ENCODE results near the gene RNF113A. TPM values are rescaled to one million over a fixed set of nuclear protein-coding genes. Genes with fewer than 3 reads are reported as not detected.
"Not testable (repeated sequence)": the region's sequence is repeated elsewhere in the genome, so short reads cannot be mapped to it uniquely, and the experiment has no call there.

RNF113A gene
- total RNA-seq, 1 experiment from 2014 or later = 16.9 TPM

DNA sequence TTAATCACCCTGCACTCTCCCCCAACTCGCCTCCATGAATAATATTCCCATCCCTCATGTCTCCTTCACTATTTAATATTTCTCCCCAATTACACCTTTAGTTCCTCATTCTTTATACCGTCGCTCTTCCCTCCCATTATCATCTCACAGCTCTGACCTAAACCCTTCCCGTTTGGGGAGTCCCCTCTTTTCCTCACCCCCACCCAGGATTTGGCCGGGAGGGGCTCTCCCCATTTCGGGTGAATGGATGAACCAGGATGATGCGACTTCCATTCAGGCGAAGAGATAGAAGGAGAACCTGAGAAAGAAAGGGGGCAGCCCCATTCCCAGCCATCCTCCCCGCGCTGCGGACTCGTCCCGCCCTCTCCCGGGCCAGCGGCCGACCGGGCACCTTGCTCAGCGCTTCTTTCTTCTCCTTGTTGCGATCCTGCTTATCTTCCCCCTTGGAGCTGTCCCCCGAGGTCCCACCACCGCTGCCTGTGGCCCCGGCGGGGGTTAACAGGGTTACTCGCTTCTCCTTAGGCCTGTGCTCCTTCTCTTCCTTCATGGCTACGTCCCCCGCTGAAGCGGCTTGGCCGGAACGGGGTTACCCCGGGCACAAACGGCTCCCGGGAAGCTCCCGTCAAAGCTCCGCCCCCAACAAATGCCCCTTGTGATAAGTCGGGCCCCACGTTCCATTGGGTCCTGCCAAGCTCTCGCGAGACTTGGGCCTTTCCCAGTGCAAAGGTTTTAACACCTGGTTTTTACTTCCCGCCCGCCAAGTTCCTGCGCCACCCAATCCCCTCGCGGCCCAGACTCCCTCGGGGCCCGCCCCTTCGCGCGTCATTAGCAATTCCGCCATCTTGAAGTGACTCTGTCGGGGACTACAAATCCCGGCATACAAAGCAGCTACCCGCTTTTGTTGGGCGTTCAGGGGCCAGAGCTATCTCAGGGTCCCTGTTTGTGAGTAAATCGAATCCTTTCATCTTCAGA lies 18.9 kb downstream of the RNF113A start, which contains the start of gene UPF3B:
TSS of gene UPF3B (minus strand) at position 582 of the 972 bp plus-strand sequence. CDS start at position 547, 35 bp downstream.
- CTCF ChIA-PET = interaction anchor here (0.8 to 1.4 kb wide), 4 partner anchors 18 to 243 kb away, joined by 3 to 6 read pairs (median 6); partner anchors contain the start of genes RNF113A and RPL39
- Mint-ChIP-seq H3K27me3 (ENCODE audit: unreplicated experiment) (no peaks in the 10 kb centered on the region), H3K4me3 (ENCODE audit: low read depth, unreplicated experiment) (peak within 1 kb of the TSS; percentile 84), H3K9me3 (ENCODE audit: low read depth, unreplicated experiment) (no peaks in the 10 kb centered on the region), H3K27ac (ENCODE audit: unreplicated experiment) (peak within 1 kb of the TSS; percentile 91), H3K36me3 (ENCODE audit: insufficient read depth, unreplicated experiment) (peaks cover 34% of the 10 kb centered on the region), H3K4me1 (ENCODE audit: low read depth, unreplicated experiment) (peaks cover 9% of the 10 kb centered on the region)
- no TSS peak for BruUV-seq (replicated peaks)
- intact Hi-C loops (cut with micrococcal nuclease; ENCODE audit: unreplicated experiment) = no loop called here
- TF ChIP-seq, protein P1, sequence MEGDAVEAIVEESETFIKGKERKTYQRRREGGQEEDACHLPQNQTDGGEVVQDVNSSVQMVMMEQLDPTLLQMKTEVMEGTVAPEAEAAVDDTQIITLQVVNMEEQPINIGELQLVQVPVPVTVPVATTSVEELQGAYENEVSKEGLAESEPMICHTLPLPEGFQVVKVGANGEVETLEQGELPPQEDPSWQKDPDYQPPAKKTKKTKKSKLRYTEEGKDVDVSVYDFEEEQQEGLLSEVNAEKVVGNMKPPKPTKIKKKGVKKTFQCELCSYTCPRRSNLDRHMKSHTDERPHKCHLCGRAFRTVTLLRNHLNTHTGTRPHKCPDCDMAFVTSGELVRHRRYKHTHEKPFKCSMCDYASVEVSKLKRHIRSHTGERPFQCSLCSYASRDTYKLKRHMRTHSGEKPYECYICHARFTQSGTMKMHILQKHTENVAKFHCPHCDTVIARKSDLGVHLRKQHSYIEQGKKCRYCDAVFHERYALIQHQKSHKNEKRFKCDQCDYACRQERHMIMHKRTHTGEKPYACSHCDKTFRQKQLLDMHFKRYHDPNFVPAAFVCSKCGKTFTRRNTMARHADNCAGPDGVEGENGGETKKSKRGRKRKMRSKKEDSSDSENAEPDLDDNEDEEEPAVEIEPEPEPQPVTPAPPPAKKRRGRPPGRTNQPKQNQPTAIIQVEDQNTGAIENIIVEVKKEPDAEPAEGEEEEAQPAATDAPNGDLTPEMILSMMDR (IDR thresholded peaks at IDR 0.05; ENCODE audit: unreplicated experiment) = no peak
- DNase-seq = peak; percentile 96

DNA sequence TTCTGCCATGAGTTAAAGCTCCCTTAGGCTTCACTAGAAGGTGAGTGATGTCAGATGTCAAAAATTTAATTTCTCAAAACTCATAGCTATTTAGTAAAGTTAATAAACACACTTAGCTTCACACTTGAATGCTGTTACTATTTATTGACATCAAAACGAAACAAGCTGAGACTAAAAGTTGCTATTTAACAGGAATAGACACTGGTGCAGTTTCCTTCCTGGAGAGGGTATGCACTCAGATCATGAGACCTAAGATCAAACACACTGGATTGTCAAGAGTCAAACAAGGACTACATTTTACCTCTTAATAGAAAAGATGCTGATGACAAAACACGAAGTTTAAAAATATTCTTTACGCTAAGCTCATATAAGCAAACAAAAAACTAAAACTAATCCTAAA lies 37.6 kb downstream of the RNF113A start:
- Mint-ChIP-seq H3K36me3 (ENCODE audit: insufficient read depth, unreplicated experiment) (peaks cover 34% of the 10 kb centered on the region), H3K27ac (ENCODE audit: unreplicated experiment) (no peak overlapping the region), H3K27me3 (ENCODE audit: unreplicated experiment) (no peaks in the 10 kb centered on the region), H3K4me3 (ENCODE audit: low read depth, unreplicated experiment) (no peak overlapping the region), H3K9me3 (ENCODE audit: low read depth, unreplicated experiment) (peaks cover 3% of the 10 kb centered on the region), H3K4me1 (ENCODE audit: low read depth, unreplicated experiment) (no peaks in the 10 kb centered on the region)
- CTCF ChIA-PET = no interaction called here
- TF ChIP-seq, protein P1 (IDR thresholded peaks at IDR 0.05; ENCODE audit: unreplicated experiment) = no peak
- BruUV-seq (replicated peaks) = no TSS peak
- no peak for DNase-seq
- intact Hi-C loops (cut with micrococcal nuclease; ENCODE audit: unreplicated experiment) = no loop called here

DNA sequence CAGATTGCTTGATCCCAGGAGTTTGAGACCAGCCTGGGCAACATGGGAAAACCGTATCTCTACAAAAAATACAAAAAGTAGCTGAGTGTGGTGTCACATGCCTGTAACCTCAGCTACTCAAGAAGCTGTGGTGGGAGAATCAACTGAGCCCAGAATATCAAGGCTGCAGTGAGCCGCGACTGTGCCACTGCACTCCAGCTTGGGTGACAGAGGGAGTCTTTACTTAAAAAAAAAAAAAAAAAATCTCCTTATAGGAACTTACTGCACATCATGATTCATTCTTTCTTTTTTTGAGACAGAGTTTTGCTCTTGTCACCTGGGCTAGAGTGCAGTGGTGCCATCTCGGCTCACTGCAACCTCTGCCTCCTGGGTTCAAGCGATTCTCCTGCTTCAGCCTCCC lies 43.1 kb downstream of the RNF113A start:
- BruUV-seq (replicated peaks) = no TSS peak
- no peak overlapping the region for H3K4me3 Mint-ChIP-seq (ENCODE audit: low read depth, unreplicated experiment)
- CTCF ChIA-PET = no interaction called here
- intact Hi-C loops (cut with micrococcal nuclease; ENCODE audit: unreplicated experiment) = no loop called here
- DNase-seq = no peak
- no peaks in the 10 kb centered on the region for H3K9me3 Mint-ChIP-seq (ENCODE audit: low read depth, unreplicated experiment)
- H3K36me3 Mint-ChIP-seq (ENCODE audit: insufficient read depth, unreplicated experiment) = peaks cover 21% of the 10 kb centered on the region
- no peak overlapping the region for H3K27ac Mint-ChIP-seq (ENCODE audit: unreplicated experiment)
- TF ChIP-seq, protein P1 (IDR thresholded peaks at IDR 0.05; ENCODE audit: unreplicated experiment) = no peak
- H3K4me1 Mint-ChIP-seq (ENCODE audit: low read depth, unreplicated experiment) = no peaks in the 10 kb centered on the region
- H3K27me3 Mint-ChIP-seq (ENCODE audit: unreplicated experiment) = no peaks in the 10 kb centered on the region

DNA sequence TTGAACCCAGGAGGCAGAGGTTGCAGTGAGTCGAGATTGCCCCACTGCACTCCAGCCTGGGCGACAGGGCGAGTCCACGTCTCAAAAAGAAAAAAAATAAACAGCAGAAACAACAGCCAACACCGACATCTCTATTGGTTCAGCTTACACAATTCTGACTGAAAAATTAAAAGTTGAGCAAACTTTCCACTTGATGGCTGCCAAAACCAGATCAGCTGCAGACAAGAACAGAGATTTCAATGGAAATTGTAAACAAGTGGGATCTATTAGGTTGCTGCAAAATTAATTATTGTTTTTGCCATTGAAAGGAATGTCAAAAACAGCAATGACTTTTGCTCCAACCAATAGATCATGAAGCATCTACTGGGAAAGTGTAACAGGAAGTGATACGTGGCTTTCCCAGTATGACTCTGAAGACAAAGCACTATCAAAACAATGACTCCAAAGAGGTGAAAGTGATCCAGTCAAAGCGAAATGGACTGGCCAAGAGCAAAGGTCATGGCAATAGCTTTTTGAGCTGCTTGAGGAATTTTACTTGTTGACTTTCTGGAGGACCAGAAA lies 45.1 kb downstream of the RNF113A start:
- BruUV-seq (replicated peaks) = no TSS peak
- CTCF ChIA-PET = interaction anchor here (0.6 kb wide), 1 partner anchor 72 kb away, joined by 3 read pairs; no protein-coding TSS in a partner anchor
- no peaks in the 10 kb centered on the region for H3K27me3 Mint-ChIP-seq (ENCODE audit: unreplicated experiment)

DNA sequence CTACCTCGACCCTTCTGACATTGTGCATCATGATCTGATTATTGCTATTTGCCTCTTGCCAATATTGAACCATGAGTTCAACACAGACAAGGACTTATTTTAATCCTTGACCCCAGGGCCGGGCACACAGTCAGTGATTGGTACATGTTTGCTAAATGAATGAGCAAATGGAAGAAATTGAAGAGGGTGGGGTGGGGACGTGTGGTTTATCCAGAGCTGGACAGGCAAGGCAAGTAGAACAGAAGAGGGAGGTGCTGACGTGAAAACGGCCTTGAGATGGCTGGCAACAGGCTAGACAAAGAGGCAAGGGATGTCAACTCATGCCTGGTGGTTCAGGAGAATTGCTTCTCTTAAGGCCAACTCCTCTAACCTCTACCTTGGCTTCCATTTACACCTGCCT lies 47.3 kb downstream of the RNF113A start:
- CTCF ChIA-PET; H3K4me1 Mint-ChIP-seq (ENCODE audit: low read depth, unreplicated experiment); BruUV-seq (replicated peaks); DNase-seq; H3K27me3 Mint-ChIP-seq (ENCODE audit: unreplicated experiment); intact Hi-C loops (cut with micrococcal nuclease; ENCODE audit: unreplicated experiment); H3K9me3 Mint-ChIP-seq (ENCODE audit: low read depth, unreplicated experiment); H3K4me3 Mint-ChIP-seq (ENCODE audit: low read depth, unreplicated experiment); H3K27ac Mint-ChIP-seq (ENCODE audit: unreplicated experiment): not testable (repeated sequence)
- peaks cover 13% of the 10 kb centered on the region for H3K36me3 Mint-ChIP-seq (ENCODE audit: insufficient read depth, unreplicated experiment)

More for the DNA sequence above, 45.1 kb downstream of the RNF113A start:
- TF ChIP-seq, protein P1 (IDR thresholded peaks at IDR 0.05; ENCODE audit: unreplicated experiment) = no peak
- Mint-ChIP-seq H3K4me1 (ENCODE audit: low read depth, unreplicated experiment) (no peaks in the 10 kb centered on the region), H3K9me3 (ENCODE audit: low read depth, unreplicated experiment) (no peaks in the 10 kb centered on the region), H3K36me3 (ENCODE audit: insufficient read depth, unreplicated experiment) (peaks cover 22% of the 10 kb centered on the region), H3K27ac (ENCODE audit: unreplicated experiment) (no peak overlapping the region), H3K4me3 (ENCODE audit: low read depth, unreplicated experiment) (no peak overlapping the region)
- no peak for DNase-seq
- intact Hi-C loops (cut with micrococcal nuclease; ENCODE audit: unreplicated experiment) = no loop called here

DNA sequence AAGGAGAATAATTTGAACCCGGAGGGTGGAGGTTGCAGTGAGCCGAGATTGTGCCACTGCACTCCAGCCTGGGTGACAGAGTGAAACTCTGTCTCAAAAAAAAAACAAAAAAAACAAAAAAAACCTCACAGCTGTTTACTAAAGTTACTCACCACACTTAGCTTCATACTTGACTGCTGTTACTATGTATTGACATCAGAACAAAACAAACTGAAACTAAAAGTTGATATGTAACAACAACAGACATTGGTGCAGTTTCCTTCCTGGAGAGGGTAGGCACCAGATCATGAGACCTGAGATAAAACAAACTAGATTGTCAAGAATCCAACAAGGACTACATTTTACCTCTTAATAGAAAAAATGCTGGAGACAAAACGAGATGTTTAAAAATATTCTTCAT lies 49.8 kb downstream of the RNF113A start:
- H3K27ac Mint-ChIP-seq (ENCODE audit: unreplicated experiment); H3K36me3 Mint-ChIP-seq (ENCODE audit: insufficient read depth, unreplicated experiment); H3K4me3 Mint-ChIP-seq (ENCODE audit: low read depth, unreplicated experiment); CTCF ChIA-PET; BruUV-seq (replicated peaks); H3K9me3 Mint-ChIP-seq (ENCODE audit: low read depth, unreplicated experiment); H3K27me3 Mint-ChIP-seq (ENCODE audit: unreplicated experiment); intact Hi-C loops (cut with micrococcal nuclease; ENCODE audit: unreplicated experiment); H3K4me1 Mint-ChIP-seq (ENCODE audit: low read depth, unreplicated experiment); DNase-seq: not testable (repeated sequence)
